ENCODE measurements around the gene INTS15. TPM values are rescaled to one million over a fixed set of nuclear protein-coding genes. Genes with fewer than 3 reads are reported as not detected.
A peak's percentile ranks its signal among the peaks of the same experiment; 100 is the strongest.

The INTS15 gene
- total and polyA plus RNA-seq, 8 donors: 12.4 to 23.0 (median 14.8) TPM

GRCh38 chr7:6600093-6600492, 10.3 kb downstream of the INTS15 start:
- FAIRE-seq (no peak), ATAC-seq (no peak), DNase-seq (no peak)
- H3K4me1 ChIP-seq: no peaks in the 10 kb centered on the region
- H3K9me3 ChIP-seq: no peaks in the 10 kb centered on the region
- WGBS, 2 donors: 93 to 94% methylated on average over 15 of the region's 15 CpGs
- intact Hi-C loops (cut with DNase I): no loop called here
- H3K36me3 ChIP-seq: peaks cover 1 to 44% (median 17%) of the 10 kb centered on the region in 3 donors
- no peak overlapping the region for H3K27ac ChIP-seq
- TF ChIP-seq CTCF (IDR thresholded peaks at IDR 0.05): no peak
- no peaks in the 10 kb centered on the region for H3K27me3 ChIP-seq
- H3K4me3 ChIP-seq: no peak overlapping the region

- H3K4me1 ChIP-seq: no peaks in the 10 kb centered on the region
- H3K36me3 ChIP-seq: peaks cover 0 to 13% (median 7%) of the 10 kb centered on the region in 3 donors
- DNase-seq (no peak), ATAC-seq (no peak), FAIRE-seq (no peak)
- H3K27ac ChIP-seq: no peak overlapping the region
- intact Hi-C loops (cut with DNase I): no loop called here
- no peaks in the 10 kb centered on the region for H3K9me3 ChIP-seq
- 92 to 95% methylated on average over 10 of the region's 10 CpGs for WGBS, 2 donors
- H3K4me3 ChIP-seq: no peak overlapping the region
- no peak for TF ChIP-seq CTCF (IDR thresholded peaks at IDR 0.05)
- no peaks in the 10 kb centered on the region for H3K27me3 ChIP-seq
Observed at GRCh38 chr7:6604458-6604857, 14.6 kb downstream of the INTS15 start.

GRCh38 chr7:6606866-6607583, 17.2 kb downstream of the INTS15 start:
- ATAC-seq (no peak), FAIRE-seq (no peak), DNase-seq (peak in 1 of 6 donors; percentile 62)
- intact Hi-C loops (cut with DNase I): no loop called here
- TF ChIP-seq CTCF (IDR thresholded peaks at IDR 0.05): no peak
- H3K36me3 ChIP-seq: no peaks in the 10 kb centered on the region
- H3K4me1 ChIP-seq: no peaks in the 10 kb centered on the region
- H3K9me3 ChIP-seq: no peaks in the 10 kb centered on the region
- H3K27me3 ChIP-seq: no peaks in the 10 kb centered on the region
- 92 to 94% methylated on average over 35 to 36 of the region's 36 CpGs for WGBS, 2 donors
- H3K27ac ChIP-seq: no peak overlapping the region
- H3K4me3 ChIP-seq: no peak overlapping the region

- ATAC-seq: peak in 1 of 4 donors; percentile 14
- H3K36me3 ChIP-seq: no peaks in the 10 kb centered on the region
- FAIRE-seq: no peak
- no peak for TF ChIP-seq CTCF (IDR thresholded peaks at IDR 0.05)
- 93 to 94% methylated on average over 38 of the region's 38 CpGs for WGBS, 2 donors
- no peaks in the 10 kb centered on the region for H3K4me1 ChIP-seq
- no peaks in the 10 kb centered on the region for H3K27me3 ChIP-seq
- H3K27ac ChIP-seq: no peak overlapping the region
- no peak overlapping the region for H3K4me3 ChIP-seq
- intact Hi-C loops (cut with DNase I): no loop called here
- no peaks in the 10 kb centered on the region for H3K9me3 ChIP-seq
- DNase-seq: peak in 1 of 6 donors; percentile 76
Observed at GRCh38 chr7:6607651-6608051, 17.8 kb downstream of the INTS15 start.

- 91 to 93% methylated on average over 27 of the region's 27 CpGs for WGBS, 2 donors
- ATAC-seq (no peak), FAIRE-seq (no peak), DNase-seq (no peak)
- Histone ChIP-seq H3K27me3 (no peaks in the 10 kb centered on the region), H3K36me3 (no peaks in the 10 kb centered on the region), H3K4me3 (no peak overlapping the region), H3K4me1 (no peaks in the 10 kb centered on the region), H3K9me3 (no peaks in the 10 kb centered on the region), H3K27ac (no peak overlapping the region)
- TF ChIP-seq CTCF (IDR thresholded peaks at IDR 0.05): no peak
- intact Hi-C loops (cut with DNase I): no loop called here
Observed at GRCh38 chr7:6608081-6608480, 18.3 kb downstream of the INTS15 start.

All from pancreas (tissue), 10 donors.